ENCODE data around the gene FKBP1A.
"Not testable (repeated sequence)": the region's sequence is repeated elsewhere in the genome, so short reads cannot be mapped to it uniquely, and the experiment has no call there.

FKBP1A gene

DNA sequence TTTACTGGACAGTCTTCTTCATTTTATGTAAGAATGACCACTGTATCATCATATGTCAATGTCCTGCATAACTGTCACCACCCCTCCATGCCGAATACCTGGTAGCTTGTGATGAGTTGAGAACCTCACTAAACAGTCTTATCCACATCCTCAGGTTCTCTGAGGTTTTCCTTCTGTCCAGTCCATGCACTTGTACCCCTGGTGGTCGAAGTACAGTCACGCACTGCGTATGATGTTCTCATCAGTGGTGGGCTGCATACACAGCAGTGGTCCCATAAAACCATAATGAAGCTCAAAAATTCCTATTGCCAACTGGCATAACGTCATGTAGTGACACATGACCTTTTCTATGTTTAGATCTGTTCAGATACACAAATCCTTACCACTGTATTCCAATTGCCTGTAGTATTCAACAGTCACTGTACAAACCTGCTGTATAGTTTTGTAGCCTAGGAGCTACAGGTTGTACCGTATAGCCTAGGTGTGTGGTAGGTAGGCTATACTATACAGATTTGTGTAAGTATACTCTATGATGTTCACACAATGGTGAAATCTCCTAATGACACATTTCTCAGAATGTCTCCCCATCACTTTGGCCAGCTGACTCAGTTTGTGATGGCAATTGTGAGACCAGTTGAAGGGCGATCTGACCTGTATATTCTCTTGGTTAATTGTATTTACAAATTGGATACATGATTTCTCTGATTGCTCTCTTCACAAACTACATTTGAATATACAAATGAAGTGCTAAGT is 32.6 kb downstream of the FKBP1A start:
- DNase-seq = no peak

DNA sequence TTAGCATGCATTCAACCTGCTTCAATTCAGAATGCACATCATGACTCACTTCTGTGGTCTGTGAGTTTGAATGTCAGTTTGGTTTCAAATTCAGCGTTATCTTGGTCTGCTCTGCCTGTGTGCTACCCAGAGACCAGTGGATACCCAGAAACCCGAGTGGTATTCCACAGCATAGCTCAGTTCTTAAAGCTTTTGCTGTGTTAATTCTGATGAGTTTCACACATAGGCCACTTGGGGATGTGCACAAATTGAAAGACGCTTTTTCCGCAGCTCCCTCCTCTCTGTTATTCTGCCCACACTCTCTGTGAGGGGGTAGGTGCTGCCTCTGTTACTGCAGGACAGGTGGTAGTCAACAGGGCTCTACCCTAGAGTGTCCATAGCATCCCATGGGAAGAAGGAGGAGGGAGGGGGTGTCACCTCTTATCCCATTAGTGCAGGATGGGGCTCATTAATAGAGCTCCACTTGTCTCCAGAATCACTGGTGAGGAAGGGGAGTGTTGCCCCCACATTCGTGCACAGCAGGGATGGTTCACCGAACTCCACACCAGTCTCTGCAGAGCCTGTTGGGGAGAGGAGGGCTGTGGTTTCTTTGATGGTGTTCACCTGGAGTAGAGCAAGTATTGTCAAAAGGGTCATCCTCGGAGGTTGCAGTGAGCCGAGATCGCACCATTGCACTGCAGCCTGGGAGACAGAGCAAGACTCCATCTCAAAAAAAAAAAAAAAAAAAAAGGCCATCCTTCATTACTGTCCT is 34.8 kb downstream of the FKBP1A start:
- DNase-seq = no peak

DNA sequence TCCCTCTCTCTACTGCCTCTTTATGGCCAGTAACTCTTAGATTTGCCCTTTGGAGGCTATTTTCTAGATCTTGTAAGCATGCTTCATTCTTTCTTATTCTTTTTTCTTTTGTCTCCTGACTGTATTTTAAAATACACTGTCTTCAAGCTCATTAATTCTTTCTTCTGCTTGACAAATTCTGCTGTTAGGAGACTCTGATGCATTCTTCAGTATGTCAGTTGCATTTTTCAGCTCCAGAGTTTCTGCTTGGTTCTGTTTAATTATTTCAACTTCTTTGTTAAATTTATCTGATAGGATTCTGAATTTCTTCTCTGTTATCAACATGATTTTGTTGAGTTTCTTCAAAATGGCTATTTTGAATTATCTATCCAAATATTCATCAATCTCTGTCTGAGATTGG is 38.9 kb downstream of the FKBP1A start:
- DNase-seq = no peak

DNA sequence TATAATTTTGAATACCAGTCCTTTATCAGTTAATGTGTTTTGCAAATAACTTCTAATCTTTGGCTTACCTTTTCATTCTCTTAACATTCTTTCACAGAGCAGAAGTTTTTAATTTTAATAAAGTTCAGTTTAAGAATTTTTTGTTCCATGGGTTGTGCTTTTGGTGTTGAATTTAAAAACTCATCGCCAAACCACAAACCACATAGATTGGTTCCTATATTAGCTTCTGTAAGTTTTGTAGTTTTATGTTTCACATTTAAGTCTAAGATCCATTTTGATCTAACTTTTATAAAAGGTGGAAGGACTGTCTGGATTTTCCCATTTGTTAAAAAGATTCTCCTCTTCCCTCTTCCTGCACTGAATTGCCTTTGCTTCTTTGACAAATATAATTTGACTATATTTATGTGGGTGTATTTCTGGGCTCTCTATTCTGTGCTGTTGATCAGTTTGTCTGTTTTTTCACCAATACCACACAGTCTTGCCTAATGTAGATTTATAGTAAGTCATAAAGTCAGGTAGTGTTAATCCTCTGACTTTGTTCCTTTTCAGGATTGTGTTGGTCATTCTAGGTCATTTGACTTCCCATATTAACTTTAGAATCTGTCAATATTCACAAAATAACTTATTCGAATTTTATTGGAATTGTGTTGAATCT is 46.4 kb downstream of the FKBP1A start:
- no peak for DNase-seq

DNA sequence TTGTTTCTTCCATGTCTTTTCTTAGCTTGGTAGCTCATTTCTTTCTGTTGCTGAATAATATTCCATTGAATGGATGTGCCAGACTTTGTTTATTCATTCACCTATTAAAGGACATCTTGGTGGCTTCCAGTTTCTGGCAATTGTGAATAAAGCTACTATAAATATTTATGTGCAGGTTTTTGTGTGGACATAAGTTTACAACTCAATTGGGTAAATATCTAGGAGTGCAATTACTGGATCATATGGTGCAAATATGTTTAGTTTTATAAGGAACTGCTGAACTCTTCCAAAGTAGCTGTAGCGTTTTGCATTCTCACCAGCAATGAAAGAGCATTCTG is 47.1 kb downstream of the FKBP1A start:
- DNase-seq = no peak

DNA sequence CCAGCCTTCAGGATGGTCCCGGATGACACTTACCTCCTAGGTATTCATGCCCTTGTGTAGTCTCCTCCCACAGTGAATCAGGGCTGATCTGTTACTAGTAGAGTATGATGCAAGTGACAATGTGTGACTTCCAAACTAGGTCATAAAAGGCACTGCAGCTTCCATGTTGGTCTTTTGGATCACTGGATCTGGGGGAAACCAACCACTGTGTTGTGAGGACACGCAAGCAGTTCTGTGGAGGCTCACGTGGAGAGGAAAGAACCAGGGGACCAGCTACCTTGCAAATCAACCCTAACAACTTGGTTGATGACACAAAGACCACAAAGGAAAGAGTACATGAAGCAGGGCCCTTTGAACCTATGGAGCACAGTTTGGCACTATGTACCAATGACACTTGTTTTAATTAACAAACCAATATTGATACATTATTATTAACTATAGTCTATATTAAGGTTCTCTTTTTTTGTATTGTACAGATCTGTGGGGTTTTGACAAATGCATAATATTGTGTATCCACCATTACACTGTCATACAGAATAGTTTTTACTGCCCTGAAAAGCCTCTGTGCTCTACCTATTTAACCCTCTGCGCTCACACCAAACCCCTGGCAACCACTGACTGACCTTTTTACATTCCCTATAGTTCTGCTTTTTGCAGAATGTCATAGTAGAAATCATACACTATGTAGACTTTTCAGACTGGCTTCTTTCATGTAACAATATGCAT is 47.7 kb downstream of the FKBP1A start:
- no peak for DNase-seq

DNA sequence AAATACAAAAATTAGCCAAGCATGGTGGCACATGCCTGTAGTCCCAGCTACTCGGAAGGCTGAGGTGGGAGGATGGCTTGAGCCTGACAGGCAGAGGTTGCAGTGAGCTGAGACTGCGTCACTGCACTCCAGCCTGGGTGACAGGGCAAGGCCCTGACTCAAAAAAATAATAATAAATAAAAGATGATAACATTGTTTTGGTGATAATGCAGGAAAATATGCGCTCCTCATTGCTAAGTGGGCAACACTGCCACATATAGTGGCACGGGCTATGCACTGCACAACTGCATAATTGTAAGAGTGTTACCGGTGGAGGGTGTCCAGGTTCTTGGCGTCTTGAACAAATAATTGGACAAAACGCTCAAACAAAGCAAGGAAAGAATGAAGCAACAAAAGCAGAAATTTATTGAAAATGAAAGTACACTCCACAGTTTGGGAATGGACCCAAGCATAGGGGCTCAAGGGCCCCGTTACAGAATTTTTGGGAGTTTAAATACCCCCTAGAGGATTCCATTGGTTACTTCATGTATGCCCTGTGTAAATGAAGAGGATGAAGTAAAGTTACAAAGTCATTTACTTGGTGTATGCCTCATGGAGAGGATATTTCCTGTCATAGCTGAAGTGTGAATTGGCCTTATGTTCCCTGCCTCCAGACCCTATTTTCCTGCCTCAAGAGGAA is 49.3 kb downstream of the FKBP1A start:
- not testable (repeated sequence) for DNase-seq

DNA sequence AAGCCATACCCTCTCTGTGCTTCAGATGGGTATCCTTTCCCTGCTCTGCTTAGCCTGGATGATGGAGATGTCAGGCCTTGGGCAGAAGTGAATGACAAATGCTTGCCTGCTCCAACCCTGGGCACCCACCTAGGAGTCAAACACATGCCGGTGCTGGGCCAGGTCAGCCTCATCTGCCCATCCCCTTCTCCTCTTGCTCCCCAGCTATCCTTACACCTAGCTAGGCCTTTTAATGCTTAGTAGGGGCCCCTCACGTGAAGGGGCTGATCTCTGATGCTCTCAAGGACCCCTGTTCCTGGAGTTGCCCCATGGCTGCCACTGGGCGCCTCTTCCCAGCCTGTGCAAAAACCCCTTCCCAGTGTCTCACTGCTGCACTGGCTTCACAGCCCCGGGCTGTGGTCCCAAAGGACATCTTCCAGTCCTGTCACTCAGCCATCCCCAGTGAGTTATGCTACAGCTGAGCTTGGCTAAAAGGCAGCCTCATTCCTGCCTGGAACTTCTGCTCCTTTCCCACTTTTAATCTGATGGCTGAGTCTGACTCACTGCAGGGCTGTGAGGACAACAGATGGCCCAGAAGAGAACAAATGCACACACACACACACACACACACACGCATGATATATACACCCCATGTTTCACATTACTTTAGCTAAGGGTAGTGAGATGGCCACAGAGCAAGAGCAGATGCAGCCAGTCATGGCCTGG is 51.1 kb downstream of the FKBP1A start:
- peak; percentile 69 for DNase-seq

DNA sequence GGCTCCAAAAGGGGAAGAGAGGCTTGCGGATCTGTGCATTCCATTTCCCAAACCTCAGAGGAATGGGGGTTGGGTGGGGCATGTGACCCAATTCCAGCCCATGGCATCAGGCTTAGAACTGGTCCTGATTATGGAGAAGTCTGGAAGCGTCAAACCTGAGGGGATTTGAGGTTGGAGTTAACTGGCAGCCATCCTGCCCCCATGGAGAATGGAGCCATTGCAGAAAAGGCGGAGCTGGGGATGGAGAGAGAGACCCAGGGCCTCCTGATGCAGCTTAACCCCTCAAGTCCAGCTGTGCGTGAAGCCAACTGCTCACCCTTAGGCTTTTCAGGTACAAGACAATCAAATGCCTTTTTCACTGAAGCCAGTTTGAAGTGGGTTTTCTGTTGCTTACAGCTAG is 54.1 kb downstream of the FKBP1A start:
- DNase-seq = no peak

DNA sequence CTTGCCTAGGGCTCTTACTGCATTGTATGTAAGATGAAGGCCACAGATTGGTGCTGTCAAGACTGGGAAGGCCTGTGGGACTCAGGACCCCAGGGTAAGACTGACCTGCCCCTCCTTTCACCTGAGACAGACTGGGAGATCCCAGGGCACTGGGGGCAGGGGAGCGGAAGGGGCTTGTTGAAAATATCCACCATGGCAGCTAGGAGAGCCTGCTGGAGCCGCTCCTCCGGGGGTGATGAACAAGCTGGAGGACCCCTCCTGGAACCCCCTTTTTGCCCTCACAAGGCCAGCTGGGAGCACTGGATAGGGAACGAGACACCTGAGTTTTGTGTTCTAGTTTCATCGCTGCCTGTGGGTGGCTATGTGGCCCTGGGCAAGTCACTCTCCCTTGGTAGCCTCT is 54.8 kb downstream of the FKBP1A start:
- DNase-seq = no peak

DNA sequence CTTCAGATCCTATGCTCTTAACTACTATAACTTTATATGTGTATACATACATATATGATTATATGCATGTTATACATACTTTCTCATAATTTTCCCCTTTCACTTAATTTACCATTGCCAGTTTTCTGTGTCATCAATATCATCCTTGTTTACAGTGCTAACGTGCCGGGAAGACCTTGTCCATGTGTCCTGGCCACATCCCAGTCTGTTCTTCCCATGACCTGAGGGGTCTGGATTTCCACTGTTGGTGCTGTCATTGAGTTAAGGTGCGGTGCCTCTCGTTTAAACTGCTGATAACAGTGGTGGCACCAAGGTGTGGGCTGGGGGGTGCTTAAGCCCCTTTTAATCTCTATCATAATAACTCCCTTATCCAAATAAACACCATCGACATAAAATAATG is 55.4 kb downstream of the FKBP1A start:
- no peak for DNase-seq

DNA sequence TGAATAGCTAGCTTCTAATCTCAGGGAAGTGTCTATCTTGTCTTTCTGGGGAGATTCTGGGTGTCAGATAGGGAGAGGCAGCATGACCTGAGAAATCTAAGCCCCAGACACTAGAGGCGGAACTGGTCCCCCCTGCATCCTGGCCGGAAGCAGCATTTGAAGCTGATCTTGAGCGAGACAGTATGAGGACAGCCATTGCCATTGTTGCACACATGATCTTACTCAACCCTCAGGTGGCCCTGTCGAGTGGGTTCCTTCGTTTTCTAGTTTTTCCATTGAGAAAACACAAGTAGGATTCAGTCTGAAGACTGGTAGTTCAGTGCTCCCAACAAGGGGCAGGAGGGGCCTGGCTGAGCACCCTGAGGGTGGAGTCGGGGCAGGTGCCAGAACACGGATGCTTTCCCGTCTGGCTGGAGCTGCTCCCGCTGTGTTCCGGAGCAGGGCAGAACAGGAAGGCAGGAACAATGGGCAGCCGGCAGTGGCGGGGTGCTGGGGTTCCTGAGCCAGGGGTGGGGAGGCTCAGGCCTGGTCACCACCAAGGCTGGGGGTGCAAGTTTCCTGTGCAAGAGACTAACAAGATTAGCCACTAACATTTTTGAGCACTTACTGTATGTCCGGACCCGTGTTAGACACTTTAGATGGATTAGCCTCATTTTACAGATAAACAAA is 56.0 kb downstream of the FKBP1A start:
- DNase-seq = no peak

DNA sequence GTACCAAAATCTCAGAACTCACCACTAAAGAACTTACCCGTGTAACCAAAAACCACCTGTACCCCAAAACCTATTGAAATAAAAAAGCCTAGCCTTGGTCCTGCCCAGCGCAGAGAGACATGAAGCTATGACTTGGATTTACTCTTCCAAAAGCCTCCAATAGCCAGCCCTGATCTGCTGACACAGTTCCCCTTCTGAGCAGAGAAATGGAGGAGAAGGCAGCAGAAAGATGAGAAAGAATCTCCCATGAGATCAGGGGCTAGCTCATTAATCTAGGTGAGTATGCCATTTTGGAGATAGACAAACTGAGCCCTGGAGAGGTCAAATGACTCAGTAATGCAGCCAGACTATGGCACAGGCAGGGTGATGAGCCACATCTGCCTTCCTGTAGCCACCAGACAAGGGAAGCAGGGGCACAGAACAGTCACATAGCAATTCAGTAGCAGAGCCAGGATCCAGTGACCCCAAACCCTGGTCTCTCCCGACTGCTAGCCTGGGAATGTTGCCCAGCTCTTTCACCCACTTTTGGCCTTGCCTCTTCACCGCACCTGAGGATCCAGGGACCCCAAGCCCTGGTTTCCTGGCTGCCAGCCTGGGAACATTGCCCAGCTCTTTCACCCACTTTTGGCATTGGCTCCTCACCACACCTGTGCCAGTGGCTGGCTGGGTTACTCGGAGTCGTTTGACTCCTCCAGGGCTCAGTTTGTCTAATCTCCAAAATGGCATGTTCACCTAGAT is 56.7 kb downstream of the FKBP1A start:
- DNase-seq = no peak

DNA sequence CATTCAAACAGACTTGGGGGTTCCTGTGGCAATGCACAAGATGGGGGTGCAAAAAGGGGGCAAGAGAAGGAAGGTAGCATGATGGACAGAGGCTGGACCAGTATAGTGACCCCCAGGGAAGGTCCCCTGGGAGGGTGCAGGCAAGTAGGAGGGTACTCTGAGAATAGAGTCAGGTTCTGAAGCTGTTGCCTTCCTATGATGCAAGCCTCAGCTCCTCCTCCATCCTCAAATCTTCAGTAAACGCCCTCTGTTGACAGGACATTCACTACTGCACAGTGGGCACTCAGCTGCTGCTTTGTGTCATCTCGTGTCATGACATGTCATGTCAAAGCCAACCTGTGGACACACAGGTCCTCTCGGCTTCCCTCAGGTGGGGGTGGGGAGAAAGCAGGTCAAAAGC is 58.1 kb downstream of the FKBP1A start:
- no peak for DNase-seq

DNA sequence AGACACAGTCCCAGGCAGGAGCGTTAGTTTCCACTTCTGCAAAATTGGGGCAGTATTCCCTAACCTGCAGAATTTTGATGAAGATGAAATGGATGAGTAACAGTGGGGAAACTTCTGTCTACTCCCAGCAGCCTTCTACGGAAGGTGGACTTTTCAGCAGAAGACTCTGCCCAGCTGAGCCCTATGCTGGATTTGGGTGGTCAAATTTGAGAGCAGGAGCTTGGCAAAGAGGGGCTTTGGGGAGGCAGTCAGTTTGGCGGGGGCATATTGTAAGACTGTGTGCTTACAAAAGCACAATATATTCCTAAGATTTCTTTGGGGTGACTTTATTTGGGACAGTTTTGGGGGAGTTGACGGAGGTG is 58.5 kb downstream of the FKBP1A start:
- DNase-seq = no peak

DNA sequence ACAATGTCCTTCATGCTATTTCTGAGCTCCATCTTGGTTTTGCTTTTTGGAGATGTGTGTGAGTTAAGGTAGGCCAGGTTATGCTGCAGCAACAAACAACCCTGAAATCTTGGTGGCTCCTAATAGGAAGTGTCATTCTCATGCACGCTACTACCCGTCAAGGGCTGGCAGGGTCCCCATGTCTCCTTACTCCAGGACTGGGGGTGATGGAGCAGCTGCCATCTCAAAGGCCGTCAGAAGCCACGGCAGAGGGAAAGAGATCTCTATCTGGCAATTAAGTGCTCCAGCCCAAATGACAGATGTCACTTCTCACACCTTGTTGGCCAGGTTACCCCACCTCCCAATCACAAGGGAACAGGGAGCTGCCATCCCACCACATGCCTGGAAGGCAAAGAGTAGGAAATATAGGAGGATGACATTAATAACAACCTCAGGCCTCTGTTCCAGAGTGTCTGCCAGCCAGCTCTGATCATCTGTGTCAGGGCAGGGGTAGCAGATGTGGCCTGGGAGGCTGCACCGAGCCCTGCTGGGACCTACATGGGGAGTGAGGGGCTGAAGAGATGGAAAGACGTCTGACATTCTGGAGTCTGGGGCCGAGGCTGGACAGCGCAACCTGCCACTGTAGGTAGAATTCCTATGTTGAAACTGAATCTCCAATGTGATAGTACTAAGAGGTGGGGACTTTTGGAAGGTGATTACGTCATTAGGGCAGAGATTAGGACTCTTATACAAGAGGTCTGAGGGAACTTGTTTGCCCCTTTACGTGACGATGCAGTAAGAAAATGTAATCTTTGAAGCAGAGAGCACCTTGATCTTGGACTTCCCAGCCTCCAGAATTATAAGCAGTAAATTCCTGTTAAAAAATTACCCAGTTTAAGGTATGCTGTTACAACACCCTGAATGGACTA is 59.1 kb downstream of the FKBP1A start:
- DNase-seq = peak; percentile 86

DNA sequence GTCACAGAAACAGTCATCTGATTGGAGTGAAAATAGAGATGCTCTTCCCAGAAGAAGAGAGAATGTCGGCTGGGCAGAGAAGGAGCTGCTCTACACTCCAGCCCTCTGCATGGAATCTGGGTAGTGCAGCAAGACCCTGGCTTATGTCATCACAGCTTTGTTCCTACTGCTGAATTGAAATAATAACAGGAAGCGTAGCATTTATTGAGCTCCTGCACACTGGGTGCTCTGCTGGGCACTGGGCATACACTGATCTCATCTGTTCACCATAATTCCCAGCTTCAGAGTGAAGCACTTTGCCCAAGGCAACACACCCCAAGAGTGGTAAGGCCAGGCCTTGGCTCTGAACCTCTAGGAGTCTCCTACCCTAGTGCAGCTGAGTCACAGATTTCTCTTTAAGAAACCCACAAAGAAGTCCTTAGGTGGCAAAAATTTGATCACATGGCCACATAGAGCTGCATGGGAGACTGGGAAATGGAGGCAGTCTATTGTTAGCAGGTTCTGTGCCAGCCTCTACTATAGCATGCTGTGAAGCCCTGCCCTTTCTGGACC is 60.0 kb downstream of the FKBP1A start:
- DNase-seq = no peak

DNA sequence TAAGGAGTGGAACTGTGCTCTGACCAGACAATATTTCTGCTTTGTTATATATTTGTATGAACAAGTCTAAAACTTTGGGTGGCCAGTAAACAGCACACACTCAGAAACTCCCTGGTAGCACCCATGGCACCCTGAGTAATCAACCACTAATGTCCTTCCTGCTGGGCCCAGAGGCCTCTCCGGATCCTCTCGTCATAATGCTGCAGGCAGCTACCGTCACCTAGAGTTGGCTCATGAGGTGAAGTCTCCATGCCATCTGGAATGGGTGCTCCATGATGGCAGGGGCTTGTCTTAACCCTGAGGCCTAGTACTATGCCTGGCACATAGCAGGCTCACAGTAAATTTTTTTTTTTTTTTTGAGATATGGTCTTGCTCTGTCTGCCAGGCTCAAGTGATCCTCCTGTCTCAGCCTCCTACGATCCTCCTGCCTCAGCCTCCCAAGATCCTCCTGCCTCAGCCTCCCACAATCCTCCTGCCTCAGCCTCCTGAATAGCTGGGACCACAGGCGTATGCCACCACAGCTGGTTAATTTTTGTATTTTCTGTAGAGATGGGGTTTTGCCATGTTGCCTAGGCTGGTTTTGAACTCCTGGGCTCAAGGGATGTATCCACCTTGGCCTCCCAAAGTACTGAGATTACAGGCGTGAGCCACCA is 60.9 kb downstream of the FKBP1A start:
- DNase-seq = no peak

DNA sequence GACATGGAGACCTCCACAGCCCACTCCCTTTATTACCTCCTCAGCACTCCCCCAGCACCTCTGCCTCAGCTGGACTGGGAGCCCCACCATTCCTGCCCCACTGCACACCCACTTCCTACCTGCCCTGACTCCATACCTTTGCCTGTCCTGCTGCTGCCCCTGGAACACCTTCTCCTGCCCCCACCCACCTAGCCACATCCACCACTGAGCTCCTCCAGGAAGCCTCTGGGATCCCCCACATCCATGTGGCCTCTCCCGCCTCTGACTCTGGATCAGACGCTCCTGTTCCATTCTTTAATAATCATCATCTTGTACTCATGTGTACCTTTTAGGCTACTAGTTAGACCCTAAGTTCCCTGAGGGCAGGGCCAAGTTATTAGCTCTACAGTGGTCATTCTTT is 61.8 kb downstream of the FKBP1A start:
- DNase-seq = no peak
